H1 (cell line): ENCODE measurements around the gene GLB1L2. TPM values are rescaled to one million over a fixed set of nuclear protein-coding genes. Genes with fewer than 3 reads are reported as not detected.

Experiments used
- CTCF ChIA-PET: fragments of 300-600 bp; sonication (Branson Sonifier 250); formaldehyde crosslinking; loops from one replicate; lab custom pipeline; 2021; ENCODE audit not compliant: partially characterized antibody; lab: Charles Lee
- POLR2A ChIA-PET: fragments of 300-600 bp; sonication (Branson Sonifier 250); formaldehyde crosslinking; loops from one replicate; lab custom pipeline; 2021; ENCODE audit warnings: inconsistent platforms; ENCODE audit not compliant: partially characterized antibody; lab: Charles Lee
- DNase-seq, 2 experiments: peaks; one replicate each; pipeline versions ENCODE4 v3.0.0 to v3.0.0-alpha.2; 2010 to 2022; ENCODE audit warnings: low spot score in 2 of 2, low read depth in 1 of 2, mixed read lengths in 1 of 2
- FAIRE-seq: peaks from 2 replicates; lab custom pipeline; 2011; peaks lifted over from hg19 to GRCh38; lab: Jason Lieb, UNC
- H2AFZ ChIP-seq: 2 replicates; pipeline ENCODE4 v1.8.1; 2012; ENCODE audit warnings: low read length, inconsistent platforms
- H2AK5ac ChIP-seq: 2 replicates; pipeline ENCODE4 v1.6.1; 2013; ENCODE audit warnings: low read depth, low read length
- H2BK120ac ChIP-seq: replicated peaks from 2 replicates; pipeline ENCODE3; 2013; ENCODE audit warnings: low read depth, low read length, inconsistent platforms
- H2BK12ac ChIP-seq: 2 replicates; pipeline ENCODE4 v1.6.1; 2013; ENCODE audit warnings: low read depth, low read length
- H2BK15ac ChIP-seq: 2 replicates; pipeline ENCODE4 v1.6.1; 2013; ENCODE audit warnings: low read length
- H2BK20ac ChIP-seq: 2 replicates; pipeline ENCODE4 v1.6.1; 2013; ENCODE audit warnings: low read length
- H2BK5ac ChIP-seq: 2 replicates; pipeline ENCODE4 v1.6.1; 2013; ENCODE audit warnings: low read depth, low read length
- H3K14ac ChIP-seq: 2 replicates; pipeline ENCODE4 v1.6.1; 2013; ENCODE audit warnings: inconsistent platforms; ENCODE audit not compliant: insufficient read length
- H3K18ac ChIP-seq: 2 replicates; pipeline ENCODE4 v1.6.1; 2013; ENCODE audit warnings: low read length; ENCODE audit errors: extremely low read depth
- H3K23ac ChIP-seq: 2 replicates; pipeline ENCODE4 v1.6.1; 2013; ENCODE audit warnings: inconsistent platforms; ENCODE audit not compliant: insufficient read length
- H3K23me2 ChIP-seq: 2 replicates; pipeline ENCODE4 v1.6.1; 2013; ENCODE audit warnings: low read depth, low read length
- H3K27ac ChIP-seq: 2 replicates; pipeline ENCODE4 v1.6.1; 2011; ENCODE audit warnings: low read depth, low read length, inconsistent platforms
- H3K27me3 ChIP-seq, 4 experiments: replicated peaks in 1 of 4; 1 replicate in 1 of 4; 2 replicates in 3 of 4; pipeline versions ENCODE4 v1.6.1 to v1.8.1; 2011 to 2013; ENCODE audit warnings: low read length in 3 of 4, mild to moderate bottlenecking in 3 of 4, inconsistent platforms in 2 of 4, mixed read lengths in 2 of 4, moderate library complexity in 1 of 4; ENCODE audit not compliant: control insufficient read depth in 3 of 4, insufficient read depth in 3 of 4; ENCODE audit errors: extremely low read depth in 1 of 4
- H3K36me3 ChIP-seq, 4 experiments: 2 replicates each; pipeline versions ENCODE4 v1.6.1 to v1.8.1; 2011 to 2013; ENCODE audit warnings: mild to moderate bottlenecking in 4 of 4, low read length in 3 of 4, moderate library complexity in 2 of 4, control low read depth in 1 of 4, inconsistent platforms in 1 of 4; ENCODE audit not compliant: insufficient read depth in 4 of 4, control insufficient read depth in 2 of 4
- H3K4ac ChIP-seq: replicated peaks from 2 replicates; pipeline ENCODE3; 2013; ENCODE audit warnings: low read length, low read depth, mixed read lengths, inconsistent platforms; ENCODE audit not compliant: insufficient read length
- H3K4me1 ChIP-seq, 4 experiments: replicated peaks in 1 of 4; 1 replicate in 1 of 4; 2 replicates in 3 of 4; pipeline versions ENCODE4 v1.6.1 to v1.8.1; 2011 to 2013; ENCODE audit warnings: low read length in 3 of 4, inconsistent platforms in 2 of 4, mixed read lengths in 1 of 4; ENCODE audit not compliant: insufficient read depth in 4 of 4, control insufficient read depth in 3 of 4
- H3K4me2 ChIP-seq, 2 experiments: 2 replicates each; pipeline versions ENCODE4 v1.6.1 to v1.8.1; 2011 to 2013; ENCODE audit warnings: low read depth in 2 of 2, low read length in 2 of 2, control low read depth in 1 of 2, inconsistent platforms in 1 of 2, mild to moderate bottlenecking in 1 of 2; ENCODE audit not compliant: insufficient read depth in 1 of 2
- H3K4me3 ChIP-seq, 4 experiments: fragments of 200-600, 300-600 bp in 1 of 4; sonication (generic), shearing (Covaris generic), sonication (Bioruptor Twin) in 1 of 4; 2 replicates each; pipeline versions ENCODE4 v1.5.1 to v1.8.1; 2011 to 2016; ENCODE audit warnings: low read length in 4 of 4, low read depth in 3 of 4, control low read depth in 2 of 4, inconsistent platforms in 2 of 4, mild to moderate bottlenecking in 2 of 4, mixed read lengths in 1 of 4, moderate library complexity in 1 of 4; ENCODE audit not compliant: insufficient read depth in 2 of 4; ENCODE audit errors: extremely low read depth in 1 of 4
- H3K56ac ChIP-seq: replicated peaks from 2 replicates; pipeline ENCODE3; 2013; ENCODE audit warnings: low read depth, mild to moderate bottlenecking, mixed read lengths, low read length, inconsistent platforms; ENCODE audit not compliant: insufficient read length
- H3K79me1 ChIP-seq: 2 replicates; pipeline ENCODE4 v1.6.1; 2013; ENCODE audit warnings: low read depth, low read length, control low read depth
- H3K79me2 ChIP-seq, 2 experiments: 2 replicates each; pipeline versions ENCODE4 v1.6.1 to v1.8.1; 2012 to 2013; ENCODE audit warnings: low read length in 2 of 2, mild to moderate bottlenecking in 2 of 2, inconsistent platforms in 1 of 2; ENCODE audit not compliant: insufficient read depth in 2 of 2, control insufficient read depth in 1 of 2
- H3K9ac ChIP-seq, 4 experiments: replicated peaks in 1 of 4; 1 replicate in 1 of 4; 2 replicates in 3 of 4; pipeline versions ENCODE4 v1.6.1 to v1.8.1; 2011 to 2013; ENCODE audit warnings: low read depth in 3 of 4, low read length in 3 of 4, control low read depth in 2 of 4, mild to moderate bottlenecking in 2 of 4, moderate library complexity in 2 of 4, inconsistent platforms in 1 of 4; ENCODE audit errors: extremely low read depth in 1 of 4
- H3K9me3 ChIP-seq, 2 experiments: 2 replicates each; pipeline versions ENCODE4 v1.6.1 to v1.8.1; 2012 to 2013; ENCODE audit warnings: mild to moderate bottlenecking in 2 of 2, moderate library complexity in 2 of 2, control low read depth in 1 of 2, inconsistent platforms in 1 of 2, low read depth in 1 of 2, low read length in 1 of 2, mixed read lengths in 1 of 2; ENCODE audit not compliant: insufficient read depth in 2 of 2
- H4K20me1 ChIP-seq, 2 experiments: replicated peaks in 1 of 2; 2 replicates each; pipeline versions ENCODE3 to v1.8.1; 2011 to 2013; ENCODE audit warnings: inconsistent platforms in 2 of 2, low read length in 2 of 2, mild to moderate bottlenecking in 1 of 2; ENCODE audit not compliant: insufficient read depth in 2 of 2, control insufficient read depth in 1 of 2
- H4K5ac ChIP-seq: 2 replicates; pipeline ENCODE4 v1.6.1; 2013; ENCODE audit warnings: low read length, low read depth, mixed read lengths, inconsistent platforms; ENCODE audit not compliant: insufficient read length
- H4K8ac ChIP-seq: 2 replicates; pipeline ENCODE4 v1.8.0; 2013; ENCODE audit warnings: mild to moderate bottlenecking, moderate library complexity, low read length, inconsistent platforms; ENCODE audit not compliant: insufficient read depth; ENCODE audit errors: extremely low read depth
- H4K91ac ChIP-seq: replicated peaks from 2 replicates; pipeline ENCODE3; 2013; ENCODE audit warnings: low read length, mixed read lengths, inconsistent platforms; ENCODE audit not compliant: insufficient read length
- BRCA1 ChIP-seq: IDR thresholded peaks from 2 replicates; pipeline ENCODE4 v1.6.1; 2012; ENCODE audit warnings: low read depth, low read length, improper control_type of control experiment
- CTBP2 ChIP-seq: IDR thresholded peaks from 2 replicates; pipeline ENCODE4 v1.7.0; 2011; ENCODE audit warnings: borderline replicate concordance, mild to moderate bottlenecking, moderate library complexity, mixed read lengths, low read length; ENCODE audit not compliant: insufficient read depth, insufficient read length
- EZH2 ChIP-seq: fragments of 200-600 bp; sonication (generic); IDR thresholded peaks from 2 replicates; pipeline ENCODE4 v1.7.1; 2012; ENCODE audit warnings: low read depth, mild to moderate bottlenecking, moderate library complexity, low read length, inconsistent platforms; ENCODE audit not compliant: severe bottlenecking
- GTF2F1 ChIP-seq: IDR thresholded peaks from 2 replicates; pipeline ENCODE4 v1.6.1; 2012; ENCODE audit warnings: low read depth, low read length, improper control_type of control experiment, borderline replicate concordance
- JUN ChIP-seq: IDR thresholded peaks from 2 replicates; pipeline ENCODE4 v1.6.1; 2011; ENCODE audit warnings: low read depth, mild to moderate bottlenecking, improper control_type of control experiment, low read length
- POLR2A ChIP-seq, 2 experiments: IDR thresholded peaks; 1 replicate in 1 of 2; 2 replicates in 1 of 2; pipeline ENCODE4 v1.6.1; 2011; ENCODE audit warnings: low read depth in 2 of 2, low read length in 2 of 2, mild to moderate bottlenecking in 2 of 2; ENCODE audit errors: control extremely low read depth in 1 of 2
- RAD21 ChIP-seq, 2 experiments: IDR thresholded peaks in 1 of 2; conservative IDR thresholded peaks in 1 of 2; 2 replicates each; pipeline ENCODE4 v1.6.1; 2011; ENCODE audit warnings: low read depth in 2 of 2, low read length in 2 of 2, improper control_type of control experiment in 1 of 2, inconsistent platforms in 1 of 2, mild to moderate bottlenecking in 1 of 2, moderate library complexity in 1 of 2
- RXRA ChIP-seq: IDR thresholded peaks from 2 replicates; pipeline ENCODE4 v1.6.1; 2011; ENCODE audit warnings: low read depth, mild to moderate bottlenecking, low read length, moderate library complexity; ENCODE audit not compliant: insufficient read depth
- WGBS, 2 experiments: shearing (Covaris generic) in 1 of 2; methylation state at CpG; one replicate each; pipeline versions ENCODE4 v1.1.6 to v1.1.7; 2013 to 2015; ENCODE audit warnings: low lambda C conversion rate in 2 of 2, mixed read lengths in 2 of 2, inconsistent platforms in 1 of 2, low coverage in 1 of 2, missing lambda C conversion rate in 1 of 2; ENCODE audit not compliant: insufficient replicate concordance in 2 of 2, insufficient coverage in 1 of 2, insufficient read length in 1 of 2; ENCODE audit errors: extremely low coverage in 1 of 2, missing lambda C conversion rate in 1 of 2; 5-methylcytosine and 5-hydroxymethylcytosine counted together
- polyA plus RNA-seq, 7 experiments: library from polyadenylated mRNA; depleted of rRNA in 3 of 7; stranded (reverse) in 5 of 7; unstranded in 2 of 7; fragments of >200 nt in 5 of 7; fragments of 200-250 nt in 2 of 7; gene quantifications; 1 replicate in 5 of 7; 2 replicates in 1 of 7; 4 replicates in 1 of 7; pipeline versions ENCODE4 v1.2.1 to v1.2.3, GENCODE V29; 2011 to 2013; ENCODE audit warnings: missing spikeins in 2 of 7, mixed read lengths in 2 of 7
- total RNA-seq: library from RNA; stranded (reverse); fragmentation: NEBNext Ultra II Directional; extraction: Animal tissue kit (Norgen Biotek cat#: 25700); gene quantifications from 2 replicates; pipeline ENCODE4 v1.2.1, GENCODE V29; 2021

GLB1L2 gene
- total and polyA plus RNA-seq, 2 of the 8 experiments (the other 6 are each of a cell fraction or from before 2014, with no cell fraction given): 4.4 to 7.9 TPM

- Histone ChIP-seq H3K4ac (no peak overlapping the region), H3K9me3 (no peaks in the 10 kb centered on the region), H3K27ac (no peak overlapping the region), H3K4me1 (peaks cover 8 to 25% (median 16%) of the 10 kb centered on the region in 4 experiments), H4K20me1 (peaks cover 4 to 8% of the 10 kb centered on the region in 2 experiments), H2BK12ac (no peak overlapping the region), H3K27me3 (no peaks in the 10 kb centered on the region; a peak in 1 of 7 replicates), H3K36me3 (no peaks in the 10 kb centered on the region), H3K14ac (no peak overlapping the region), H3K4me2 (no peak overlapping the region), H3K9ac (no peak overlapping the region), H3K4me3 (no peak overlapping the region), H3K18ac (no peak overlapping the region), H3K23me2 (peaks cover 9% of the 10 kb centered on the region; the same call in 1 of the 2 replicates), H2BK15ac (no peak overlapping the region), H2AFZ (no peak overlapping the region), H4K5ac (no peak overlapping the region), H3K79me2 (no peaks in the 10 kb centered on the region), H3K79me1 (no peaks in the 10 kb centered on the region), H2BK5ac (no peak overlapping the region), H2BK120ac (no peak overlapping the region), H4K8ac (no peak overlapping the region), H3K23ac (no peak overlapping the region), H4K91ac (no peak overlapping the region), H2BK20ac (no peak overlapping the region), H3K56ac (no peak overlapping the region), H2AK5ac (no peak overlapping the region)
- TF ChIP-seq RXRA (no peak), JUN (no peak), CTBP2 (no peak), GTF2F1 (no peak), EZH2 (no peak), RAD21 (IDR thresholded peaks at IDR 0.05 in 1 of 2, conservative IDR thresholded peaks at IDR 0.05 in 1 of 2; ENCODE audit: low read depth in 2 of 2, low read length in 2 of 2) (no peak), POLR2A (IDR thresholded peaks at IDR 0.05; ENCODE audit: control extremely low read depth in 1 of 2, low read depth in 2 of 2, low read length in 2 of 2) (no peak), BRCA1 (no peak)
- DNase-seq (no peak), FAIRE-seq (no peak)
- 87% methylated on average over 14 of the region's 14 CpGs; no CpG with 5 or more reads in 1 of the 2 experiments for WGBS, 2 experiments
- POLR2A ChIA-PET: interaction anchor here (1.4 kb wide), 1 partner anchor 9 kb away, joined by 5 read pairs; no protein-coding TSS in a partner anchor
- CTCF ChIA-PET: interaction anchor here (0.6 to 2.1 kb wide), 7 partner anchors 11 to 1121 kb away, joined by 3 to 7 read pairs (median 3); no protein-coding TSS in a partner anchor
Observed at GRCh38 chr11:134417871-134418840, 86.4 kb downstream of the GLB1L2 start.
